ENCODE results near the gene PITPNB.

DNA sequence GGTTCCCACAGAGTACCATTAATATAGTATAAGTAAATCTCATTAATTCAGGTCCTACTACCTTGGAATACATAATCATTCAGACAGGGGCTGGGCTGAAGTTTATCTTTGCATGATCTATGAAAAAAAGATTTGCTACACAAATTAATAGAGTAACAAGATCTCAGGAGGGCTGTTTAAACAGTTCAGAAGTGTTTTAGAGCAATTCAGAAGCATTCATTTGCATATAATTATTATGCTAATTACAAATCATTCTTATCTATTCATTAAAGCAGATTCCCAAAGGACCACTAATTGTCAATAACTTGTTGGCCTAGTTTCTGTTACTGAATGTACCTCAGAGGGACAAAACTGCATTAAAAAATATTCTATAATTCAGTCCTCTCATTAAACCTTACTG, 40.5 kb downstream of the PITPNB start:
- TF ChIP-seq, protein P1, sequence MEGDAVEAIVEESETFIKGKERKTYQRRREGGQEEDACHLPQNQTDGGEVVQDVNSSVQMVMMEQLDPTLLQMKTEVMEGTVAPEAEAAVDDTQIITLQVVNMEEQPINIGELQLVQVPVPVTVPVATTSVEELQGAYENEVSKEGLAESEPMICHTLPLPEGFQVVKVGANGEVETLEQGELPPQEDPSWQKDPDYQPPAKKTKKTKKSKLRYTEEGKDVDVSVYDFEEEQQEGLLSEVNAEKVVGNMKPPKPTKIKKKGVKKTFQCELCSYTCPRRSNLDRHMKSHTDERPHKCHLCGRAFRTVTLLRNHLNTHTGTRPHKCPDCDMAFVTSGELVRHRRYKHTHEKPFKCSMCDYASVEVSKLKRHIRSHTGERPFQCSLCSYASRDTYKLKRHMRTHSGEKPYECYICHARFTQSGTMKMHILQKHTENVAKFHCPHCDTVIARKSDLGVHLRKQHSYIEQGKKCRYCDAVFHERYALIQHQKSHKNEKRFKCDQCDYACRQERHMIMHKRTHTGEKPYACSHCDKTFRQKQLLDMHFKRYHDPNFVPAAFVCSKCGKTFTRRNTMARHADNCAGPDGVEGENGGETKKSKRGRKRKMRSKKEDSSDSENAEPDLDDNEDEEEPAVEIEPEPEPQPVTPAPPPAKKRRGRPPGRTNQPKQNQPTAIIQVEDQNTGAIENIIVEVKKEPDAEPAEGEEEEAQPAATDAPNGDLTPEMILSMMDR (IDR thresholded peaks at IDR 0.05; ENCODE audit: borderline replicate concordance, extremely low read depth, low read length, poor library complexity, severe bottlenecking), result no peak
- no peak for TF ChIP-seq EZH2 (IDR thresholded peaks at IDR 0.05; ENCODE audit: borderline replicate concordance, low read depth, low read length, severe bottlenecking)

All from DND-41 (cell line).